A549 (cell line): ENCODE data around the gene RUNX1. TPM values are rescaled to one million over a fixed set of nuclear protein-coding genes. Genes with fewer than 3 reads are reported as not detected.

ENCODE experiments used
- ATAC-seq, 2 experiments: fragments of 200-7000 bp in 1 of 2; fragments of >200 bp in 1 of 2; cut with Nextera tagmentation in 1 of 2; cut with Tn5 transposase in 1 of 2; 3 replicates each; pipeline versions ENCODE4 v1.8.0 to v1.9.1; 2018 to 2020; ENCODE audit warnings: mild to moderate bottlenecking in 1 of 2, moderate library complexity in 1 of 2
- CTCF ChIA-PET: fragments of 300-600 bp; sonication (Branson Sonifier 250); formaldehyde crosslinking; extraction: SDS; loops from one replicate; lab custom pipeline; 2021; ENCODE audit warnings: antibody characterized with exemption, inconsistent platforms; lab: Yijun Ruan, JAX
- POLR2A ChIA-PET: fragments of 350-600 bp; formaldehyde crosslinking; extraction: SDS; loops from one replicate; lab custom pipeline; 2021; ENCODE audit warnings: antibody characterized with exemption, inconsistent platforms; lab: Yijun Ruan, JAX
- DNase-seq, 2 experiments: peaks; one replicate each; pipeline versions ENCODE4 v3.0.0 to v3.0.0-alpha.2; 2011 to 2016; ENCODE audit warnings: low read depth in 1 of 2, low spot score in 1 of 2
- FAIRE-seq: peaks from 2 replicates; lab custom pipeline; 2011; peaks lifted over from hg19 to GRCh38; lab: Jason Lieb, UNC
- H3K27ac ChIP-seq, 2 experiments: fragments of >200 bp; sonication (Bioruptor Twin); formaldehyde crosslinking; 3 replicates each; pipeline ENCODE4 v1.5.1; 2016 to 2017
- H3K4me1 ChIP-seq: fragments of >200 bp; sonication (Bioruptor Twin); formaldehyde crosslinking; 3 replicates; pipeline ENCODE4 v1.6.1; 2016
- H3K4me2 ChIP-seq: fragments of >200 bp; sonication (Bioruptor Twin); formaldehyde crosslinking; 3 replicates; pipeline ENCODE4 v1.6.1; 2016
- H3K4me3 ChIP-seq: fragments of >200 bp; sonication (Bioruptor Twin); formaldehyde crosslinking; 3 replicates; pipeline ENCODE4 v1.5.1; 2016
- H3K9me3 ChIP-seq: fragments of >200 bp; sonication (Bioruptor Twin); formaldehyde crosslinking; 3 replicates; pipeline ENCODE4 v1.6.1; 2016
- ATOH8 ChIP-seq: fragments of 250-450 bp; sonication (Bioruptor Pico); IDR thresholded peaks from 2 replicates; pipeline ENCODE4 v1.5.0; 2020; ENCODE audit warnings: low read depth, mild to moderate bottlenecking, moderate library complexity
- CBX2 ChIP-seq: fragments of 200-600 bp; sonication (generic); IDR thresholded peaks from 2 replicates; pipeline ENCODE4 v1.6.1; 2016; ENCODE audit warnings: low read depth, mild to moderate bottlenecking, borderline replicate concordance
- CEBPB ChIP-seq, 2 experiments: fragments of >200 bp in 1 of 2; sonication (Bioruptor Twin) in 1 of 2; formaldehyde crosslinking in 1 of 2; IDR thresholded peaks; 2 replicates each; pipeline ENCODE4 v1.6.1; 2012 to 2016
- CHD2 ChIP-seq: fragments of 150-350 bp; IDR thresholded peaks from 2 replicates; pipeline ENCODE4 v1.6.1; 2014; ENCODE audit warnings: low read length; ENCODE audit not compliant: partially characterized antibody
- EHF ChIP-seq: fragments of 250-450 bp; sonication (Bioruptor Pico); IDR thresholded peaks from 2 replicates; pipeline ENCODE4 v1.5.0; 2020; ENCODE audit warnings: mild to moderate bottlenecking
- EHMT2 ChIP-seq: fragments of 200-600 bp; sonication (generic); IDR thresholded peaks from 2 replicates; pipeline ENCODE4 v1.6.1; 2016; ENCODE audit warnings: antibody characterized with exemption, low read depth, mild to moderate bottlenecking, moderate library complexity
- ELK1 ChIP-seq: fragments of 150-350 bp; IDR thresholded peaks from 2 replicates; pipeline ENCODE4 v1.6.1; 2014; ENCODE audit warnings: low read depth, mild to moderate bottlenecking, low read length
- EP300 ChIP-seq, 2 experiments: fragments of >200 bp; sonication (Bioruptor Twin); formaldehyde crosslinking; IDR thresholded peaks; 2 replicates in 1 of 2; 3 replicates in 1 of 2; pipeline ENCODE4 v1.6.1; 2016 to 2017
- ESRRA ChIP-seq: fragments of 150-350 bp; IDR thresholded peaks from 2 replicates; pipeline ENCODE4 v1.6.1; 2014; ENCODE audit warnings: mild to moderate bottlenecking, low read length, borderline replicate concordance
- FOSB ChIP-seq: fragments of 250-450 bp; sonication (Bioruptor Pico); IDR thresholded peaks from 2 replicates; pipeline ENCODE4 v1.5.0; 2020; ENCODE audit warnings: mild to moderate bottlenecking, moderate library complexity
- FOSL2 ChIP-seq, 2 experiments: fragments of 450-650 bp in 1 of 2; fragments of >200 bp in 1 of 2; sonication (Bioruptor Twin) in 1 of 2; formaldehyde crosslinking; IDR thresholded peaks; 2 replicates each; pipeline versions ENCODE4 v1.5.0 to v1.6.1; 2016 to 2020; ENCODE audit warnings: mild to moderate bottlenecking in 1 of 2, moderate library complexity in 1 of 2
- HDAC2 ChIP-seq: fragments of 200-600 bp; sonication (generic); IDR thresholded peaks from 2 replicates; pipeline ENCODE4 v1.6.1; 2016
- HES2 ChIP-seq: fragments of >200 bp; sonication (Bioruptor Twin); formaldehyde crosslinking; IDR thresholded peaks from 2 replicates; pipeline ENCODE4 v1.6.1; 2016
- HEYL ChIP-seq: fragments of 250-450 bp; sonication (Bioruptor Pico); IDR thresholded peaks from 2 replicates; pipeline ENCODE4 v1.8.0; 2021; ENCODE audit warnings: mild to moderate bottlenecking, moderate library complexity
- HMGXB4 ChIP-seq: fragments of 250-450 bp; sonication (Bioruptor Pico); IDR thresholded peaks from 2 replicates; pipeline ENCODE4 v1.5.0; 2021; ENCODE audit warnings: mild to moderate bottlenecking, moderate library complexity, borderline replicate concordance
- HOXB5 ChIP-seq: fragments of 250-450 bp; sonication (Bioruptor Pico); IDR thresholded peaks from 2 replicates; pipeline ENCODE4 v1.5.0; 2020; ENCODE audit warnings: mild to moderate bottlenecking, moderate library complexity
- MAFK ChIP-seq: fragments of 450-650 bp; IDR thresholded peaks from 2 replicates; pipeline ENCODE4 v1.6.1; 2014; ENCODE audit not compliant: partially characterized antibody
- MAZ ChIP-seq: fragments of 150-350 bp; IDR thresholded peaks from 2 replicates; pipeline ENCODE4 v1.6.1; 2014; ENCODE audit warnings: antibody characterized with exemption, low read depth, low read length, borderline replicate concordance
- NR3C1 ChIP-seq: fragments of >200 bp; sonication (Bioruptor Twin); formaldehyde crosslinking; IDR thresholded peaks from 3 replicates; pipeline ENCODE4 v1.6.1; 2017
- RAD21 ChIP-seq, 2 experiments: fragments of >200 bp in 1 of 2; sonication (Bioruptor Twin) in 1 of 2; formaldehyde crosslinking in 1 of 2; IDR thresholded peaks in 1 of 2; conservative IDR thresholded peaks in 1 of 2; 2 replicates in 1 of 2; 3 replicates in 1 of 2; pipeline ENCODE4 v1.6.1; 2012 to 2018; ENCODE audit warnings: inconsistent platforms in 1 of 2
- RARB ChIP-seq: fragments of 250-450 bp; sonication (Bioruptor Pico); IDR thresholded peaks from 2 replicates; pipeline ENCODE4 v1.8.0; 2021; ENCODE audit warnings: mild to moderate bottlenecking, moderate library complexity
- SMC3 ChIP-seq: fragments of >200 bp; sonication (Bioruptor Twin); formaldehyde crosslinking; IDR thresholded peaks from 3 replicates; pipeline ENCODE4 v1.6.1; 2018; ENCODE audit warnings: inconsistent platforms
- USF2 ChIP-seq: fragments of 450-650 bp; IDR thresholded peaks from 2 replicates; pipeline ENCODE4 v1.6.1; 2014; ENCODE audit warnings: antibody characterized with exemption
- ZC3H11A ChIP-seq: fragments of 450-650 bp; IDR thresholded peaks from 2 replicates; pipeline ENCODE4 v1.6.1; 2014; ENCODE audit warnings: antibody characterized with exemption, mild to moderate bottlenecking
- ZFP36 ChIP-seq: fragments of 450-650 bp; IDR thresholded peaks from 2 replicates; pipeline ENCODE4 v1.6.1; 2014; ENCODE audit warnings: borderline replicate concordance; ENCODE audit not compliant: partially characterized antibody
- WGBS: methylation state at CpG from one replicate; pipeline ENCODE4 v1.1.6; 2017; ENCODE audit errors: missing lambda C conversion rate; 5-methylcytosine and 5-hydroxymethylcytosine counted together
- polyA plus RNA-seq, 4 experiments: library from polyadenylated mRNA; depleted of rRNA in 3 of 4; stranded (reverse); fragments of >200 nt; fragmentation: RNase III in 1 of 4; extraction: RNeasy Plus Mini Kit Qiagen cat#74134 plus additional on column Dnase treatment in 1 of 4; gene quantifications; 2 replicates in 3 of 4; 3 replicates in 1 of 4; pipeline ENCODE4 v1.2.3, GENCODE V29; 2011 to 2017
- TF ChIP-seq, protein P1 (sequence below): IDR thresholded peaks from 2 replicates; pipeline ENCODE4 v1.6.1; 2012

Gene RUNX1
- polyA plus RNA-seq, 2 of the 4 experiments (the other 2 are of a cell fraction), result 5.5 TPM

DNA sequence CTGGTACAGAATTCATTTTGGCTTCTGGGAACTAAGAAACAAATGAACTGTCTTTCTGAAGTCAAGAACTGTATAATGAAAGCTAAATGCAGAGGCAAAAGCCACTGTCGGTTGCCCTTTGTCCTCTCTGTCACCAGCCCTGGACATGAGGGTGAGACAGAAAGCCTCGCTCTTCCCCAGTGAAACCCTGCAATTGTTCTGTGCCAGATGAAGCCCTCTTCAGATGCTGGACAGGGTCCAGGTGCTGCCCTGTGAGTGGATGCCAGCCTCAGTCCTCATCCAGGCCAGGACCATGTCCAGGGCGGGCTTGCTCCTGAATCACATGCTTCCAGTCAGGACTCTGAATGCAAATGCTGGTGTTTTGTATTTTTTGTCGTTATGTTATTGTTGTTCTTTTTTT, 138.7 kb downstream of the RUNX1 start:
- Histone ChIP-seq H3K27ac (peak overlapping the region in 1 of 2 experiments; percentile 17; a peak in 3 of 6 replicates), H3K4me3 (no peak overlapping the region), H3K4me2 (no peak overlapping the region), H3K4me1 (peaks cover 26% of the 10 kb centered on the region), H3K9me3 (no peaks in the 10 kb centered on the region)
- WGBS, result 84% methylated on average over 4 of the region's 4 CpGs
- ChIA-PET POLR2A (no interaction called here), CTCF (no interaction called here)
- TF ChIP-seq HOXB5 (CRISPR knock-in tag), result no peak
- no peak for DNase-seq
- ATAC-seq, result no peak
- FAIRE-seq, result no peak

DNA sequence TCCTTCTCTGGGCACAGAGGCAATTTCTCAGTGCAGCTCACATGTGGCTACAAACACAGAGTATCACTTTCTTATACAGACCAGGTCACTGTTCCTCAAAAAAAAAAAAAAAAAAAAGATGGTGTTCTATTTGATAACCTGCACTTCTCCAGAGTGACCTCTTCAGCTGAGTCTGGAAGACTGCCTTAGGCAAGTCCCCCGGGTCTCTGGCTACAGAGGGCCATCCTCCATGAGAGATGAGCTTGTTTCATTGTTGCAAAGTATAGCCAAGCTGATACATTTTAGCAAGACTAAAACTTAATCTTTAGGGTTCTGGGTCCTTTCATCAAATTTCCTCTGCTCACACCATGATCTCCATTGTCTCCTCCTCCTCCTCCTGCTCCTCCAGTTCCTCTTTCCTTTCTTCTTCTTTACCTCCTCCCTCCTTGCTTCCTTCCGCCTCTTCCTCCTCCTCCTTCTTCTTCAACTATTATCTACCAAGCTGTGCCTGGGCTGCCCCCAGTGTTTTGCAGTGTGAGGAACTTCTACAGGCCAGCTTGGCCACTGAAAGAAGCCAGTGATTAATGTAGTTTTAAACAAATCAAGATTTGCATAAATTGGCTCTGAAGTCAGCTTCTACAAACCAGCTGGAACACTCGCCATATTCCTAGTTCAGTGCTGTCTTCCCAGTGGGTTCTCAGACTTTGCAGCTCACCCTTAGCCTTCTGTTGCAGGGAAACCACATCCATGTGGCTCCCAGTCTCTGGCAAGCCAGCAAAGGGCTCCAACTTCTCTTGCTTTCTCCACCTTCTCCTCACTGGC, 139.4 kb downstream of the RUNX1 start:
- WGBS, result 44% methylated on average over 3 of the region's 3 CpGs
- Histone ChIP-seq H3K4me1 (peaks cover 24% of the 10 kb centered on the region), H3K4me2 (no peak overlapping the region), H3K9me3 (no peaks in the 10 kb centered on the region), H3K27ac (peak overlapping the region; percentile 17 to 55; a peak in 5 of 6 replicates), H3K4me3 (no peak overlapping the region)
- DNase-seq, result no peak
- no peak for ATAC-seq
- POLR2A ChIA-PET, result no interaction called here
- CTCF ChIA-PET, result interaction anchor here (0.7 kb wide), 1 partner anchor 8 kb away, joined by 3 read pairs; no protein-coding TSS in a partner anchor
- no peak for FAIRE-seq
- TF ChIP-seq CEBPB (IDR thresholded peaks at IDR 0.05) (no peak), RARB (CRISPR knock-in tag) (no peak), RAD21 (conservative IDR thresholded peaks at IDR 0.05 in 1 of 2, IDR thresholded peaks at IDR 0.05 in 1 of 2) (no peak)

DNA sequence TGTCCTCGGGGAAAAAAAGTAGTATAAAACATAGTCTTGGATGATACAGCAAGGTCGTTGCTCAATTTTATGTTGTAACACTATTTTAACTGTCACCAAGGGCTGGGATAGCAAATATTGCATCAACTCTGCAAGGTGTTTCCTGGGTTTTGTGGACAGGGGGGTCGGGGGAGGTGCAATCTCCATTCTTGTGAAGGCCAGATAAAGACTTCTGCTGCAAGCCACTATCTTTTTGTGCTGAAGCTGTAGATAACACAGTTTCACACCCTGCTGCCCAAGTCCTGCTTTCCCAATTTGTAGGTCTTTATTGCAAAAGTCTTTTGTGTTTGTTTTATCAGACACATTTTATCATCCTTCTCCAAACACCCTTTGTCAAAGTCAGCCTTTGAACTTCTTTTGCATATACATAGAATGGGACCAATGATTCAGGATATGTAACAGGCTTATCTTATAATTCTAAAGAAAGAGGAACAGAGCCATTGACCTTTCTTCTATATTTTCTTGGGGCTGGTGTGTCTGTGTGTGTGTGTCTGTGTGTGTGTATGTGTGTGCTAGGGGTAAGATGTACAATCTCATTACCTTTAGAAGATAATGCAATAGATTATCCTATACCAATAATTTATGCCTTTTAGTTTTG, 140.6 kb downstream of the RUNX1 start:
- DNase-seq, result peak in 1 of 2 experiments; percentile 48
- FAIRE-seq, result no peak
- H3K4me3 ChIP-seq, result no peak overlapping the region
- ChIA-PET POLR2A (interaction anchor here (0.7 kb wide), 1 partner anchor 20 kb away, joined by 3 read pairs; no protein-coding TSS in a partner anchor), CTCF (interaction anchor here (0.5 to 2.0 kb wide), 3 partner anchors 19 to 1120 kb away, joined by 3 to 7 read pairs (median 5); no protein-coding TSS in a partner anchor)
- H3K4me2 ChIP-seq, result peak overlapping the region; percentile 61
- peaks cover 24% of the 10 kb centered on the region for H3K4me1 ChIP-seq
- WGBS, result 5% methylated on average over 3 of the region's 3 CpGs
- ATAC-seq, result peak in 1 of 2 experiments; percentile 66; a peak in 2 of 6 replicates
- peak overlapping the region; percentile 55 to 70; a peak in 5 of 6 replicates for H3K27ac ChIP-seq
- no peaks in the 10 kb centered on the region for H3K9me3 ChIP-seq
- TF ChIP-seq ZC3H11A (no peak), RAD21 (conservative IDR thresholded peaks at IDR 0.05 in 1 of 2, IDR thresholded peaks at IDR 0.05 in 1 of 2) (peak in 1 of 2 experiments; percentile 37; a peak in 2 of 5 replicates), EHMT2 (no peak), SMC3 (peak; percentile 39; the same call in 1 of the 3 replicates), HMGXB4 (no peak), CBX2 (no peak), MAFK (no peak), ATOH8 (CRISPR knock-in tag) (no peak), MAZ (no peak), FOSL2 (IDR thresholded peaks at IDR 0.05) (peak; percentile 33; the same call in 1 of the 2 replicates), FOSL2 (CRISPR knock-in tag; IDR thresholded peaks at IDR 0.05) (no peak), ESRRA (no peak), HES2 (peak; percentile 96), EHF (no peak), ZFP36 (no peak), USF2 (no peak), CHD2 (no peak), NR3C1 (no peak), HEYL (no peak), EP300 (IDR thresholded peaks at IDR 0.05) (peak; percentile 65 to 76; a peak in 4 of 5 replicates), HDAC2 (no peak), FOSB (CRISPR knock-in tag) (no peak), ELK1 (no peak)
- TF ChIP-seq, protein P1, sequence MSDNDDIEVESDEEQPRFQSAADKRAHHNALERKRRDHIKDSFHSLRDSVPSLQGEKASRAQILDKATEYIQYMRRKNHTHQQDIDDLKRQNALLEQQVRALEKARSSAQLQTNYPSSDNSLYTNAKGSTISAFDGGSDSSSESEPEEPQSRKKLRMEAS, result no peak
